IMR-90 (cell line): ENCODE results near the gene NHEJ1. TPM values are rescaled to one million over a fixed set of nuclear protein-coding genes. Genes with fewer than 3 reads are reported as not detected.

ENCODE experiments used
- ATAC-seq: fragments of 200-7000 bp; cut with Tn5 transposase; 2 replicates; pipeline ENCODE4 v1.9.1; 2020; ENCODE audit warnings: low read depth, mild to moderate bottlenecking, moderate library complexity
- BruUV-seq: library from RNA; stranded (reverse); fragments of 400-500 nt; replicated peaks from 2 replicates; lab custom pipeline; 2021; lab: Mats Ljungman, UMichigan
- CTCF ChIA-PET: fragments of 300-600 bp; formaldehyde crosslinking; extraction: SDS; loops from one replicate; lab custom pipeline; 2021; ENCODE audit warnings: antibody characterized with exemption; lab: Yijun Ruan, JAX
- POLR2A ChIA-PET: fragments of 300-600 bp; sonication (Branson Sonifier 250); formaldehyde crosslinking; loops from one replicate; lab custom pipeline; 2022; ENCODE audit warnings: antibody characterized with exemption; ENCODE audit not compliant: unreplicated experiment; lab: Charles Lee
- DNase-seq: peaks from one replicate; pipeline ENCODE4 v3.0.0; 2013
- H2AFZ ChIP-seq: replicated peaks from 2 replicates; pipeline ENCODE3; 2013; ENCODE audit warnings: low read length, mild to moderate bottlenecking; ENCODE audit not compliant: poor library complexity
- H2AK5ac ChIP-seq: 2 replicates; pipeline ENCODE4 v1.6.1; 2013; ENCODE audit warnings: low read depth, low read length, inconsistent platforms
- H2AK9ac ChIP-seq: replicated peaks from 2 replicates; pipeline ENCODE3; 2013; ENCODE audit warnings: mild to moderate bottlenecking, low read depth, low read length, moderate library complexity; ENCODE audit not compliant: poor library complexity
- H2BK120ac ChIP-seq: 2 replicates; pipeline ENCODE4 v1.6.1; 2013; ENCODE audit warnings: low read depth, low read length, inconsistent platforms
- H2BK15ac ChIP-seq: 3 replicates; pipeline ENCODE4 v1.6.1; 2013; ENCODE audit warnings: low read depth, low read length, inconsistent platforms
- H2BK20ac ChIP-seq: 2 replicates; pipeline ENCODE4 v1.6.1; 2013; ENCODE audit warnings: low read depth, mild to moderate bottlenecking, inconsistent platforms, low read length, moderate library complexity
- H2BK5ac ChIP-seq: 2 replicates; pipeline ENCODE4 v1.6.1; 2013; ENCODE audit warnings: mild to moderate bottlenecking, low read depth, low read length, inconsistent platforms; ENCODE audit not compliant: poor library complexity, severe bottlenecking
- H3K14ac ChIP-seq: replicated peaks from 2 replicates; pipeline ENCODE4 v1.6.1; 2013; ENCODE audit warnings: low read depth, low read length, inconsistent platforms
- H3K18ac ChIP-seq: 2 replicates; pipeline ENCODE4 v1.6.1; 2013; ENCODE audit warnings: low read depth, low read length, control low read depth
- H3K23ac ChIP-seq: 2 replicates; pipeline ENCODE4 v1.6.1; 2013; ENCODE audit warnings: low read depth, low read length, inconsistent platforms
- H3K27ac ChIP-seq: 2 replicates; pipeline ENCODE4 v1.5.1; 2013; ENCODE audit warnings: mild to moderate bottlenecking, control low read depth, low read length; ENCODE audit not compliant: insufficient read depth
- H3K27me3 ChIP-seq: 2 replicates; pipeline ENCODE4 v1.6.1; 2013; ENCODE audit warnings: low read length; ENCODE audit not compliant: control insufficient read depth, insufficient read depth
- H3K36me3 ChIP-seq: 2 replicates; pipeline ENCODE4 v1.6.1; 2013; ENCODE audit warnings: low read length, mixed read lengths; ENCODE audit not compliant: control insufficient read depth, insufficient read depth
- H3K4ac ChIP-seq: 2 replicates; pipeline ENCODE4 v1.6.1; 2013; ENCODE audit warnings: low read depth, low read length, inconsistent platforms
- H3K4me1 ChIP-seq: 2 replicates; pipeline ENCODE4 v1.6.1; 2013; ENCODE audit warnings: low read length, mixed read lengths; ENCODE audit not compliant: control insufficient read depth, insufficient read depth
- H3K4me2 ChIP-seq: 2 replicates; pipeline ENCODE4 v1.6.1; 2013; ENCODE audit warnings: low read depth, mild to moderate bottlenecking, control low read depth, low read length, moderate library complexity
- H3K4me3 ChIP-seq: 2 replicates; pipeline ENCODE4 v1.5.1; 2013; ENCODE audit warnings: low read depth, mild to moderate bottlenecking, control low read depth, low read length, moderate library complexity; ENCODE audit not compliant: insufficient read depth
- H3K56ac ChIP-seq: 2 replicates; pipeline ENCODE4 v1.6.1; 2013; ENCODE audit warnings: low read length, inconsistent platforms; ENCODE audit not compliant: insufficient read depth; ENCODE audit errors: extremely low read depth
- H3K79me1 ChIP-seq, 2 experiments: 2 replicates each; pipeline ENCODE4 v1.6.1; 2013; ENCODE audit warnings: low read length in 2 of 2, inconsistent platforms in 1 of 2, low read depth in 1 of 2
- H3K9ac ChIP-seq: 2 replicates; pipeline ENCODE4 v1.6.1; 2013; ENCODE audit warnings: low read depth, low read length, control low read depth
- H3K9me1 ChIP-seq: 2 replicates; pipeline ENCODE4 v1.6.1; 2013; ENCODE audit warnings: low read length, inconsistent platforms; ENCODE audit not compliant: insufficient read depth
- H3K9me3 ChIP-seq: 2 replicates; pipeline ENCODE4 v1.6.1; 2013; ENCODE audit warnings: low read length; ENCODE audit not compliant: control insufficient read depth, insufficient read depth
- H4K20me1 ChIP-seq: 2 replicates; pipeline ENCODE4 v1.6.1; 2013; ENCODE audit warnings: low read length, inconsistent platforms; ENCODE audit not compliant: insufficient read depth
- H4K5ac ChIP-seq: 2 replicates; pipeline ENCODE4 v1.6.1; 2013; ENCODE audit warnings: mild to moderate bottlenecking, low read depth, low read length, control low read depth
- H4K8ac ChIP-seq, 2 experiments: 2 replicates each; pipeline ENCODE4 v1.6.1; 2013; ENCODE audit warnings: low read depth in 2 of 2, low read length in 2 of 2, control low read depth in 1 of 2, inconsistent platforms in 1 of 2
- H4K91ac ChIP-seq: 2 replicates; pipeline ENCODE4 v1.6.1; 2013; ENCODE audit warnings: low read depth, low read length, inconsistent platforms; ENCODE audit not compliant: insufficient read depth
- BHLHE40 ChIP-seq: fragments of 150-350 bp; IDR thresholded peaks from 2 replicates; pipeline ENCODE4 v1.6.1; 2016; ENCODE audit warnings: mild to moderate bottlenecking, low read depth, low read length
- CHD1 ChIP-seq: IDR thresholded peaks from 2 replicates; pipeline ENCODE4 v1.6.1; 2012; ENCODE audit warnings: low read depth, low read length, improper control_type of control experiment
- CTCF ChIP-seq: conservative IDR thresholded peaks from 2 replicates; pipeline ENCODE4 v1.5.1; 2012; ENCODE audit warnings: mild to moderate bottlenecking, low read depth, low read length, improper control_type of control experiment
- MXI1 ChIP-seq: IDR thresholded peaks from 2 replicates; pipeline ENCODE4 v1.6.1; 2012; ENCODE audit warnings: low read depth, mild to moderate bottlenecking, low read length, moderate library complexity, borderline replicate concordance
- NFE2L2 ChIP-seq: fragments of 150-350 bp; IDR thresholded peaks from 2 replicates; pipeline ENCODE4 v1.6.1; 2016; ENCODE audit warnings: low read depth, mild to moderate bottlenecking, low read length
- POLR2A ChIP-seq: IDR thresholded peaks from 2 replicates; pipeline ENCODE4 v1.6.1; 2012; ENCODE audit warnings: mild to moderate bottlenecking, low read depth, low read length
- RCOR1 ChIP-seq: IDR thresholded peaks from 2 replicates; pipeline ENCODE4 v1.6.1; 2012; ENCODE audit warnings: mild to moderate bottlenecking, low read length, improper control_type of control experiment; ENCODE audit not compliant: insufficient replicate concordance
- USF2 ChIP-seq: fragments of 150-350 bp; IDR thresholded peaks from 2 replicates; pipeline ENCODE4 v1.6.1; 2017; ENCODE audit warnings: mild to moderate bottlenecking, antibody characterized with exemption, low read length, low read depth
- dilution Hi-C: fragments of 300-500 bp; cut with HindIII; formaldehyde crosslinking; loops from one replicate; pipeline ENCODE4 v1.14.3; 2018; ENCODE audit warnings: low sequenced_read_pairs; ENCODE audit not compliant: unreplicated experiment
- in situ Hi-C: fragments of 300-500 bp; cut with MboI; formaldehyde crosslinking; loops from 3 replicates; pipeline ENCODE4 v1.14.3; 2019; ENCODE audit warnings: low sequenced_read_pairs, inconsistent platforms, mixed read lengths
- intact Hi-C: fragments of 100-400 bp; cut with micrococcal nuclease; formaldehyde crosslinking; loops from 2 replicates; pipeline ENCODE4 v1.10.0; 2022
- polyA plus RNA-seq, 3 experiments: library from polyadenylated mRNA; depleted of rRNA; stranded (reverse); fragments of >200 nt; gene quantifications; 2 replicates each; pipeline ENCODE4 v1.2.3, GENCODE V29; 2012; ENCODE audit warnings: low replicate concordance in 1 of 3
- total RNA-seq: library from RNA; depleted of rRNA; stranded (reverse); fragments of >200 nt; gene quantifications from 2 replicates; pipeline ENCODE4 v1.2.3, GENCODE V29; 2012

NHEJ1 gene
- total and polyA plus RNA-seq, 2 of the 4 experiments (the other 2 are of a cell fraction) = 12.5 to 23.1 TPM

- intact Hi-C loops (no loop called here), dilution Hi-C loops (no loop called here), in situ Hi-C loops (no loop called here)
- no peak overlapping the region for H3K27ac ChIP-seq
- peaks cover 7% of the 10 kb centered on the region; the same call in 1 of the 2 replicates for H4K20me1 ChIP-seq
- ATAC-seq = no peak
- DNase-seq = no peak
- no peaks in the 10 kb centered on the region for H3K9me3 ChIP-seq
- ChIA-PET CTCF (no interaction called here), POLR2A (no interaction called here)
- no peak overlapping the region for H3K4me2 ChIP-seq
- no peak overlapping the region for H4K8ac ChIP-seq
- H2BK120ac ChIP-seq = no peak overlapping the region
- no peaks in the 10 kb centered on the region for H3K27me3 ChIP-seq
- no TSS peak for BruUV-seq
- H4K91ac ChIP-seq = no peak overlapping the region
- H3K18ac ChIP-seq = no peak overlapping the region
- no peak overlapping the region for H4K5ac ChIP-seq
- TF ChIP-seq NFE2L2 (no peak), CTCF (no peak), CHD1 (no peak), POLR2A (no peak), MXI1 (no peak), USF2 (no peak), BHLHE40 (no peak), RCOR1 (no peak)
- H3K14ac ChIP-seq = no peak overlapping the region
- H3K4me1 ChIP-seq = peaks cover 3% of the 10 kb centered on the region; the same call in 1 of the 2 replicates
- H3K56ac ChIP-seq = no peak overlapping the region
- no peak overlapping the region for H2BK20ac ChIP-seq
- no peak overlapping the region for H3K4me3 ChIP-seq
- H3K79me1 ChIP-seq = 0 out of 4 replicates have a peak, but pooled peaks cover 0 to 1% of the 10 kb centered on the region in 2 experiments
- H2BK5ac ChIP-seq = no peak overlapping the region
- no peak overlapping the region for H2BK15ac ChIP-seq
- H3K9me1 ChIP-seq = 0 out of 2 replicates have a peak, but pooled peaks cover 4% of the 10 kb centered on the region
- peak overlapping the region; percentile 55 for H2AK9ac ChIP-seq
- peaks cover 11% of the 10 kb centered on the region for H3K36me3 ChIP-seq
- no peak overlapping the region for H2AK5ac ChIP-seq
- H3K4ac ChIP-seq = no peak overlapping the region
- H3K23ac ChIP-seq = no peak overlapping the region
- no peak overlapping the region for H2AFZ ChIP-seq
- H3K9ac ChIP-seq = no peak overlapping the region
Observed at GRCh38 chr2:219168932-219169331, 8.3 kb upstream of the NHEJ1 start.
